OCI-LY7 (cell line): Measurements from ENCODE around the gene ITIH4.

ENCODE experiments used
- EZH2phosphoT487 ChIP-seq: fragments of 200-600 bp; sonication (generic); IDR thresholded peaks from 2 replicates; pipeline ENCODE4 v1.6.1; 2018; ENCODE audit warnings: low read depth, borderline replicate concordance, mild to moderate bottlenecking, mixed run types, antibody characterized with exemption, low read length, moderate library complexity, mixed read lengths
- TF ChIP-seq, protein P1 (sequence below): fragments of 200-600 bp; sonication (generic); conservative IDR thresholded peaks from 2 replicates; pipeline ENCODE4 v1.5.1; 2014; ENCODE audit warnings: mild to moderate bottlenecking, antibody characterized with exemption, low read length, moderate library complexity, mixed read lengths

DNA sequence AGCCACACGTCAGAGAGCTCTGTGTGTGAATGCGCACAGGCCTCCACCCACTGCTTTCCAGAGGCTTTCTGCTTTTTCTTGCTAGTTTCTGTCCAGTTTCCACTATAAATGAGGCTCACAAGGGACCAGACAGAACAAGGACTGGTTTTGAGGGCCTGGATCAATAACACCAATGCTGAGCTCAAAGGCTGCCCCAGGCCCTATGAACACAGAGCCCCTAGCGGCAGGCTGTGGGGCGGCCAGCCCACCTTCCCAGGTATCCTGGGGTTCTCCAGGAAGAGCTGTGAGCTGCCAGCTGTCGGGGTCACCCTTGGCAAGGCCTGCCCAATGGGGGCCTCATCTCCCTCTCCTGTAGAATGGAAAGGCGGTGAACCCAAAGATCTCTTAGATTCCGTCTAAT lies 38.1 kb downstream of the ITIH4 start:
- no peak for TF ChIP-seq EZH2phosphoT487
- TF ChIP-seq, protein P1, sequence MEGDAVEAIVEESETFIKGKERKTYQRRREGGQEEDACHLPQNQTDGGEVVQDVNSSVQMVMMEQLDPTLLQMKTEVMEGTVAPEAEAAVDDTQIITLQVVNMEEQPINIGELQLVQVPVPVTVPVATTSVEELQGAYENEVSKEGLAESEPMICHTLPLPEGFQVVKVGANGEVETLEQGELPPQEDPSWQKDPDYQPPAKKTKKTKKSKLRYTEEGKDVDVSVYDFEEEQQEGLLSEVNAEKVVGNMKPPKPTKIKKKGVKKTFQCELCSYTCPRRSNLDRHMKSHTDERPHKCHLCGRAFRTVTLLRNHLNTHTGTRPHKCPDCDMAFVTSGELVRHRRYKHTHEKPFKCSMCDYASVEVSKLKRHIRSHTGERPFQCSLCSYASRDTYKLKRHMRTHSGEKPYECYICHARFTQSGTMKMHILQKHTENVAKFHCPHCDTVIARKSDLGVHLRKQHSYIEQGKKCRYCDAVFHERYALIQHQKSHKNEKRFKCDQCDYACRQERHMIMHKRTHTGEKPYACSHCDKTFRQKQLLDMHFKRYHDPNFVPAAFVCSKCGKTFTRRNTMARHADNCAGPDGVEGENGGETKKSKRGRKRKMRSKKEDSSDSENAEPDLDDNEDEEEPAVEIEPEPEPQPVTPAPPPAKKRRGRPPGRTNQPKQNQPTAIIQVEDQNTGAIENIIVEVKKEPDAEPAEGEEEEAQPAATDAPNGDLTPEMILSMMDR: peak; percentile 73
